H1 (cell line): ENCODE measurements around the gene RARRES1. TPM values are rescaled to one million over a fixed set of nuclear protein-coding genes. Genes with fewer than 3 reads are reported as not detected.

ENCODE experiments used
- CTCF ChIA-PET: fragments of 300-600 bp; sonication (Branson Sonifier 250); formaldehyde crosslinking; loops from one replicate; lab custom pipeline; 2021; ENCODE audit not compliant: partially characterized antibody; lab: Charles Lee
- POLR2A ChIA-PET: fragments of 300-600 bp; sonication (Branson Sonifier 250); formaldehyde crosslinking; loops from one replicate; lab custom pipeline; 2021; ENCODE audit warnings: inconsistent platforms; ENCODE audit not compliant: partially characterized antibody; lab: Charles Lee
- DNase-seq, 2 experiments: peaks; one replicate each; pipeline versions ENCODE4 v3.0.0 to v3.0.0-alpha.2; 2010 to 2022; ENCODE audit warnings: low spot score in 2 of 2, low read depth in 1 of 2, mixed read lengths in 1 of 2
- FAIRE-seq: peaks from 2 replicates; lab custom pipeline; 2011; peaks lifted over from hg19 to GRCh38; lab: Jason Lieb, UNC
- H2AFZ ChIP-seq: 2 replicates; pipeline ENCODE4 v1.8.1; 2012; ENCODE audit warnings: low read length, inconsistent platforms
- H2AK5ac ChIP-seq: 2 replicates; pipeline ENCODE4 v1.6.1; 2013; ENCODE audit warnings: low read depth, low read length
- H2BK120ac ChIP-seq: replicated peaks from 2 replicates; pipeline ENCODE3; 2013; ENCODE audit warnings: low read depth, low read length, inconsistent platforms
- H2BK12ac ChIP-seq: 2 replicates; pipeline ENCODE4 v1.6.1; 2013; ENCODE audit warnings: low read depth, low read length
- H2BK15ac ChIP-seq: 2 replicates; pipeline ENCODE4 v1.6.1; 2013; ENCODE audit warnings: low read length
- H2BK20ac ChIP-seq: 2 replicates; pipeline ENCODE4 v1.6.1; 2013; ENCODE audit warnings: low read length
- H2BK5ac ChIP-seq: 2 replicates; pipeline ENCODE4 v1.6.1; 2013; ENCODE audit warnings: low read depth, low read length
- H3K14ac ChIP-seq: 2 replicates; pipeline ENCODE4 v1.6.1; 2013; ENCODE audit warnings: inconsistent platforms; ENCODE audit not compliant: insufficient read length
- H3K18ac ChIP-seq: 2 replicates; pipeline ENCODE4 v1.6.1; 2013; ENCODE audit warnings: low read length; ENCODE audit errors: extremely low read depth
- H3K23ac ChIP-seq: 2 replicates; pipeline ENCODE4 v1.6.1; 2013; ENCODE audit warnings: inconsistent platforms; ENCODE audit not compliant: insufficient read length
- H3K23me2 ChIP-seq: 2 replicates; pipeline ENCODE4 v1.6.1; 2013; ENCODE audit warnings: low read depth, low read length
- H3K27ac ChIP-seq: 2 replicates; pipeline ENCODE4 v1.6.1; 2011; ENCODE audit warnings: low read depth, low read length, inconsistent platforms
- H3K27me3 ChIP-seq, 4 experiments: replicated peaks in 1 of 4; 1 replicate in 1 of 4; 2 replicates in 3 of 4; pipeline versions ENCODE4 v1.6.1 to v1.8.1; 2011 to 2013; ENCODE audit warnings: low read length in 3 of 4, mild to moderate bottlenecking in 3 of 4, inconsistent platforms in 2 of 4, mixed read lengths in 2 of 4, moderate library complexity in 1 of 4; ENCODE audit not compliant: control insufficient read depth in 3 of 4, insufficient read depth in 3 of 4; ENCODE audit errors: extremely low read depth in 1 of 4
- H3K36me3 ChIP-seq, 4 experiments: 2 replicates each; pipeline versions ENCODE4 v1.6.1 to v1.8.1; 2011 to 2013; ENCODE audit warnings: mild to moderate bottlenecking in 4 of 4, low read length in 3 of 4, moderate library complexity in 2 of 4, control low read depth in 1 of 4, inconsistent platforms in 1 of 4; ENCODE audit not compliant: insufficient read depth in 4 of 4, control insufficient read depth in 2 of 4
- H3K4ac ChIP-seq: replicated peaks from 2 replicates; pipeline ENCODE3; 2013; ENCODE audit warnings: low read length, low read depth, mixed read lengths, inconsistent platforms; ENCODE audit not compliant: insufficient read length
- H3K4me1 ChIP-seq, 4 experiments: replicated peaks in 1 of 4; 1 replicate in 1 of 4; 2 replicates in 3 of 4; pipeline versions ENCODE4 v1.6.1 to v1.8.1; 2011 to 2013; ENCODE audit warnings: low read length in 3 of 4, inconsistent platforms in 2 of 4, mixed read lengths in 1 of 4; ENCODE audit not compliant: insufficient read depth in 4 of 4, control insufficient read depth in 3 of 4
- H3K4me2 ChIP-seq, 2 experiments: 2 replicates each; pipeline versions ENCODE4 v1.6.1 to v1.8.1; 2011 to 2013; ENCODE audit warnings: low read depth in 2 of 2, low read length in 2 of 2, control low read depth in 1 of 2, inconsistent platforms in 1 of 2, mild to moderate bottlenecking in 1 of 2; ENCODE audit not compliant: insufficient read depth in 1 of 2
- H3K4me3 ChIP-seq, 4 experiments: fragments of 200-600, 300-600 bp in 1 of 4; sonication (generic), shearing (Covaris generic), sonication (Bioruptor Twin) in 1 of 4; 2 replicates each; pipeline versions ENCODE4 v1.5.1 to v1.8.1; 2011 to 2016; ENCODE audit warnings: low read length in 4 of 4, low read depth in 3 of 4, control low read depth in 2 of 4, inconsistent platforms in 2 of 4, mild to moderate bottlenecking in 2 of 4, mixed read lengths in 1 of 4, moderate library complexity in 1 of 4; ENCODE audit not compliant: insufficient read depth in 2 of 4; ENCODE audit errors: extremely low read depth in 1 of 4
- H3K56ac ChIP-seq: replicated peaks from 2 replicates; pipeline ENCODE3; 2013; ENCODE audit warnings: low read depth, mild to moderate bottlenecking, mixed read lengths, low read length, inconsistent platforms; ENCODE audit not compliant: insufficient read length
- H3K79me1 ChIP-seq: 2 replicates; pipeline ENCODE4 v1.6.1; 2013; ENCODE audit warnings: low read depth, low read length, control low read depth
- H3K79me2 ChIP-seq, 2 experiments: 2 replicates each; pipeline versions ENCODE4 v1.6.1 to v1.8.1; 2012 to 2013; ENCODE audit warnings: low read length in 2 of 2, mild to moderate bottlenecking in 2 of 2, inconsistent platforms in 1 of 2; ENCODE audit not compliant: insufficient read depth in 2 of 2, control insufficient read depth in 1 of 2
- H3K9ac ChIP-seq, 4 experiments: replicated peaks in 1 of 4; 1 replicate in 1 of 4; 2 replicates in 3 of 4; pipeline versions ENCODE4 v1.6.1 to v1.8.1; 2011 to 2013; ENCODE audit warnings: low read depth in 3 of 4, low read length in 3 of 4, control low read depth in 2 of 4, mild to moderate bottlenecking in 2 of 4, moderate library complexity in 2 of 4, inconsistent platforms in 1 of 4; ENCODE audit errors: extremely low read depth in 1 of 4
- H3K9me3 ChIP-seq, 2 experiments: 2 replicates each; pipeline versions ENCODE4 v1.6.1 to v1.8.1; 2012 to 2013; ENCODE audit warnings: mild to moderate bottlenecking in 2 of 2, moderate library complexity in 2 of 2, control low read depth in 1 of 2, inconsistent platforms in 1 of 2, low read depth in 1 of 2, low read length in 1 of 2, mixed read lengths in 1 of 2; ENCODE audit not compliant: insufficient read depth in 2 of 2
- H4K20me1 ChIP-seq, 2 experiments: replicated peaks in 1 of 2; 2 replicates each; pipeline versions ENCODE3 to v1.8.1; 2011 to 2013; ENCODE audit warnings: inconsistent platforms in 2 of 2, low read length in 2 of 2, mild to moderate bottlenecking in 1 of 2; ENCODE audit not compliant: insufficient read depth in 2 of 2, control insufficient read depth in 1 of 2
- H4K5ac ChIP-seq: 2 replicates; pipeline ENCODE4 v1.6.1; 2013; ENCODE audit warnings: low read length, low read depth, mixed read lengths, inconsistent platforms; ENCODE audit not compliant: insufficient read length
- H4K8ac ChIP-seq: 2 replicates; pipeline ENCODE4 v1.8.0; 2013; ENCODE audit warnings: mild to moderate bottlenecking, moderate library complexity, low read length, inconsistent platforms; ENCODE audit not compliant: insufficient read depth; ENCODE audit errors: extremely low read depth
- H4K91ac ChIP-seq: replicated peaks from 2 replicates; pipeline ENCODE3; 2013; ENCODE audit warnings: low read length, mixed read lengths, inconsistent platforms; ENCODE audit not compliant: insufficient read length
- ASH2L ChIP-seq: fragments of 200-600, 300-600 bp; sonication (generic); IDR thresholded peaks from one replicate; pipeline ENCODE4 v1.7.1; 2017; ENCODE audit warnings: low read length
- ATF2 ChIP-seq: IDR thresholded peaks from 2 replicates; pipeline ENCODE4 v1.6.1; 2012; ENCODE audit warnings: low read length, inconsistent platforms
- EP300 ChIP-seq, 2 experiments: IDR thresholded peaks; 1 replicate in 1 of 2; 2 replicates in 1 of 2; pipeline ENCODE4 v1.6.1; 2011 to 2012; ENCODE audit warnings: low read depth in 2 of 2, low read length in 2 of 2, mild to moderate bottlenecking in 2 of 2, borderline replicate concordance in 1 of 2, inconsistent platforms in 1 of 2, moderate library complexity in 1 of 2
- FOSL1 ChIP-seq: IDR thresholded peaks from 2 replicates; pipeline ENCODE4 v1.6.1; 2011; ENCODE audit warnings: mild to moderate bottlenecking, low read depth, low read length, moderate library complexity; ENCODE audit not compliant: insufficient read depth
- JUN ChIP-seq: IDR thresholded peaks from 2 replicates; pipeline ENCODE4 v1.6.1; 2011; ENCODE audit warnings: low read depth, mild to moderate bottlenecking, improper control_type of control experiment, low read length
- TAF1 ChIP-seq: IDR thresholded peaks from 2 replicates; pipeline ENCODE4 v1.6.1; 2011; ENCODE audit warnings: mild to moderate bottlenecking, low read depth, low read length
- TEAD4 ChIP-seq: IDR thresholded peaks from 2 replicates; pipeline ENCODE4 v1.6.1; 2012; ENCODE audit warnings: low read depth, low read length, inconsistent platforms, mixed read lengths
- WGBS, 2 experiments: shearing (Covaris generic) in 1 of 2; methylation state at CpG; one replicate each; pipeline versions ENCODE4 v1.1.6 to v1.1.7; 2013 to 2015; ENCODE audit warnings: low lambda C conversion rate in 2 of 2, mixed read lengths in 2 of 2, inconsistent platforms in 1 of 2, low coverage in 1 of 2, missing lambda C conversion rate in 1 of 2; ENCODE audit not compliant: insufficient replicate concordance in 2 of 2, insufficient coverage in 1 of 2, insufficient read length in 1 of 2; ENCODE audit errors: extremely low coverage in 1 of 2, missing lambda C conversion rate in 1 of 2; 5-methylcytosine and 5-hydroxymethylcytosine counted together
- polyA plus RNA-seq, 7 experiments: library from polyadenylated mRNA; depleted of rRNA in 3 of 7; stranded (reverse) in 5 of 7; unstranded in 2 of 7; fragments of >200 nt in 5 of 7; fragments of 200-250 nt in 2 of 7; gene quantifications; 1 replicate in 5 of 7; 2 replicates in 1 of 7; 4 replicates in 1 of 7; pipeline versions ENCODE4 v1.2.1 to v1.2.3, GENCODE V29; 2011 to 2013; ENCODE audit warnings: missing spikeins in 2 of 7, mixed read lengths in 2 of 7
- total RNA-seq: library from RNA; stranded (reverse); fragmentation: NEBNext Ultra II Directional; extraction: Animal tissue kit (Norgen Biotek cat#: 25700); gene quantifications from 2 replicates; pipeline ENCODE4 v1.2.1, GENCODE V29; 2021

Gene RARRES1
- total and polyA plus RNA-seq, 2 of the 8 experiments (the other 6 are each of a cell fraction or from before 2014, with no cell fraction given) = 0.26 to 0.71 TPM

- Histone ChIP-seq H2BK12ac (no peak overlapping the region), H2BK120ac (no peak overlapping the region), H3K9ac (no peak overlapping the region), H3K23me2 (no peaks in the 10 kb centered on the region), H3K79me1 (no peaks in the 10 kb centered on the region), H3K4me1 (peaks cover 3 to 7% (median 7%) of the 10 kb centered on the region in 4 experiments; a peak in 4 of 7 replicates), H3K23ac (no peak overlapping the region), H3K9me3 (no peaks in the 10 kb centered on the region), H3K79me2 (no peaks in the 10 kb centered on the region), H2BK15ac (no peak overlapping the region), H3K18ac (no peak overlapping the region), H2AK5ac (no peak overlapping the region), H4K8ac (no peak overlapping the region), H3K27ac (no peak overlapping the region), H2BK5ac (no peak overlapping the region), H3K14ac (no peak overlapping the region), H3K56ac (no peak overlapping the region), H4K20me1 (no peaks in the 10 kb centered on the region), H3K4me2 (0 out of 4 replicates have a peak overlapping the region, but pooled peaks of 1 of the 2 experiments have one; percentile 22), H4K5ac (no peak overlapping the region), H3K4ac (no peak overlapping the region), H2BK20ac (no peak overlapping the region), H2AFZ (no peak overlapping the region), H4K91ac (no peak overlapping the region), H3K36me3 (no peaks in the 10 kb centered on the region), H3K27me3 (no peaks in the 10 kb centered on the region), H3K4me3 (no peak overlapping the region)
- FAIRE-seq = no peak
- CTCF ChIA-PET = interaction anchor here (1.8 kb wide), 1 partner anchor 26 kb away, joined by 6 read pairs; no protein-coding TSS in a partner anchor
- POLR2A ChIA-PET = no interaction called here
- WGBS, 2 experiments = 90% methylated on average over 8 of the region's 8 CpGs; no CpG with 5 or more reads in 1 of the 2 experiments
- no peak for DNase-seq
- TF ChIP-seq ATF2 = no peak
- no peak for TF ChIP-seq TAF1
- TF ChIP-seq ASH2L = no peak
- TF ChIP-seq TEAD4 = no peak
- TF ChIP-seq EP300 (IDR thresholded peaks at IDR 0.05; ENCODE audit: borderline replicate concordance in 1 of 2, low read depth in 2 of 2, low read length in 2 of 2) = no peak
- TF ChIP-seq JUN = no peak
- no peak for TF ChIP-seq FOSL1
Observed at GRCh38 chr3:158768881-158769543, 36.8 kb upstream of the RARRES1 start.
